Panc1 (cell line): ENCODE results near the gene GPHN. TPM values are rescaled to one million over a fixed set of nuclear protein-coding genes. Genes with fewer than 3 reads are reported as not detected.

Experiments
- ATAC-seq: fragments of 200-7000 bp; cut with Tn5 transposase; 2 replicates; pipeline ENCODE4 v1.9.1; 2020; ENCODE audit warnings: mild to moderate bottlenecking, moderate library complexity
- BruUV-seq: library from RNA; stranded (reverse); fragments of 400-500 nt; replicated peaks from 2 replicates; lab custom pipeline; 2021; lab: Mats Ljungman, UMichigan
- CTCF ChIA-PET: fragments of 300-600 bp; sonication (Branson Sonifier 250); formaldehyde crosslinking; loops from one replicate; lab custom pipeline; 2022; ENCODE audit warnings: antibody characterized with exemption; lab: Charles Lee
- POLR2A ChIA-PET: fragments of 300-600 bp; sonication (Branson Sonifier 250); formaldehyde crosslinking; loops from one replicate; lab custom pipeline; 2022; ENCODE audit warnings: antibody characterized with exemption; lab: Charles Lee
- DNase-seq: peaks from one replicate; pipeline ENCODE4 v3.0.0-alpha.2; 2010; ENCODE audit warnings: low read depth, low spot score
- H3K27ac ChIP-seq: 2 replicates; pipeline ENCODE4 v1.5.1; 2011; ENCODE audit warnings: mild to moderate bottlenecking, low read length, inconsistent platforms
- H3K27me3 ChIP-seq: fragments of 200-500 bp; sonication (Bioruptor generic); 2 replicates; pipeline ENCODE4 v1.6.0; 2014; ENCODE audit warnings: low read length, inconsistent platforms; ENCODE audit not compliant: control insufficient read depth, insufficient read depth
- H3K36me3 ChIP-seq: fragments of 200-500 bp; sonication (Bioruptor generic); 2 replicates; pipeline ENCODE4 v1.5.1; 2014; ENCODE audit warnings: inconsistent platforms, mild to moderate bottlenecking, low read length, moderate library complexity; ENCODE audit not compliant: control insufficient read depth, insufficient read depth
- H3K4me1 ChIP-seq: 2 replicates; pipeline ENCODE4 v1.5.1; 2011; ENCODE audit warnings: inconsistent platforms, mild to moderate bottlenecking, low read length, moderate library complexity; ENCODE audit not compliant: control insufficient read depth, insufficient read depth
- H3K4me3 ChIP-seq, 2 experiments: 2 replicates each; pipeline ENCODE4 v1.5.1; 2011 to 2012; ENCODE audit warnings: low read depth in 2 of 2, low read length in 2 of 2, mild to moderate bottlenecking in 2 of 2, inconsistent platforms in 1 of 2, moderate library complexity in 1 of 2
- H3K9me3 ChIP-seq: fragments of 200-500 bp; sonication (Bioruptor generic); 2 replicates; pipeline ENCODE4 v1.5.1; 2014; ENCODE audit warnings: low read depth, mild to moderate bottlenecking, inconsistent platforms, low read length, moderate library complexity; ENCODE audit not compliant: control insufficient read depth, insufficient read depth
- CTCF ChIP-seq: fragments of 450-650 bp; IDR thresholded peaks from 2 replicates; pipeline ENCODE4 v1.5.1; 2017; ENCODE audit warnings: mild to moderate bottlenecking
- POLR2AphosphoS5 ChIP-seq: IDR thresholded peaks from 2 replicates; pipeline ENCODE4 v1.6.1; 2012; ENCODE audit warnings: mild to moderate bottlenecking, low read depth, low read length, moderate library complexity
- REST ChIP-seq, 2 experiments: IDR thresholded peaks; 2 replicates each; pipeline ENCODE4 v1.6.1; 2011 to 2012; ENCODE audit warnings: low read depth in 2 of 2, control low read depth in 1 of 2, low read length in 1 of 2, mild to moderate bottlenecking in 1 of 2, moderate library complexity in 1 of 2; ENCODE audit not compliant: insufficient read depth in 1 of 2
- SIN3A ChIP-seq: IDR thresholded peaks from 2 replicates; pipeline ENCODE4 v1.6.1; 2012; ENCODE audit warnings: low read depth, mild to moderate bottlenecking, low read length, moderate library complexity, borderline replicate concordance; ENCODE audit not compliant: insufficient read depth
- TCF7L2 ChIP-seq: IDR thresholded peaks from 2 replicates; pipeline ENCODE4 v1.6.1; 2011; ENCODE audit warnings: mild to moderate bottlenecking, low read depth, low read length, inconsistent platforms
- in situ Hi-C: cut with HindIII; loops from 2 replicates; pipeline ENCODE4 v1.10.0; 2016; ENCODE audit warnings: low sequenced_read_pairs, low pct_unique_long_range_greater_than_20kb
- intact Hi-C: fragments of 100-400 bp; cut with micrococcal nuclease; formaldehyde crosslinking; loops from one replicate; pipeline ENCODE4 v1.10.0; 2022; ENCODE audit not compliant: unreplicated experiment
- total RNA-seq: library from RNA; stranded (reverse); gene quantifications from one replicate; pipeline ENCODE4 v1.2.1, GENCODE V29; 2021; ENCODE audit not compliant: unreplicated experiment

GPHN gene
- total RNA-seq, 1 experiment from 2014 or later, result 26.6 TPM

GRCh38 chr14:66758031-66758613 is 250.2 kb downstream of the GPHN start:
- no peak overlapping the region for H3K27ac ChIP-seq
- ChIA-PET POLR2A (no interaction called here), CTCF (no interaction called here)
- no peak for TF ChIP-seq POLR2AphosphoS5
- TF ChIP-seq SIN3A, result no peak
- TF ChIP-seq CTCF, result peak; percentile 37
- TF ChIP-seq TCF7L2, result no peak
- intact Hi-C loops (no loop called here), in situ Hi-C loops (no loop called here)
- no peaks in the 10 kb centered on the region for H3K36me3 ChIP-seq
- no peak for DNase-seq
- H3K27me3 ChIP-seq, result no peaks in the 10 kb centered on the region
- no peak overlapping the region for H3K4me3 ChIP-seq
- ATAC-seq, result no peak
- no peaks in the 10 kb centered on the region for H3K4me1 ChIP-seq
- no peaks in the 10 kb centered on the region for H3K9me3 ChIP-seq
- BruUV-seq, result no TSS peak

DNA sequence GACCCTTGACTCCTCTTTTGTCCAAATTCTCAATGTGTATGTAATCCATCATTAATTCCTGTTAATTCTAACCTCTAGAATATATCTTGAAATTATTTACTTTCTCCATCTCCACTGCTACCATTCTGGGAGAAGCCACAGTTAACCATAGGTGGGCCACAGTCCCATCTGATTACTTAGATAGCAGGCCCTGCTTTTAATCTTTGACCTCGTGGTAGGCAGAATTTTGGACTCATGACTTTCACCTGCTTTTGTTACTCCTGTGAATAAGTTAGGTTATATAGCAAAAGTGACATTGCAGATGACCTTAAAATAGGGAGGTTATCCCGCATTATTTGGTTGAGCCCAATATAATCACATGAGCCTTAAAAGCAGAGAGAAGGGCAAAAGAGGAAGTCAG is 264.2 kb downstream of the GPHN start:
- ATAC-seq, result no peak
- Histone ChIP-seq H3K4me1 (no peaks in the 10 kb centered on the region), H3K36me3 (no peaks in the 10 kb centered on the region), H3K27ac (no peak overlapping the region), H3K27me3 (no peaks in the 10 kb centered on the region), H3K4me3 (no peak overlapping the region), H3K9me3 (no peaks in the 10 kb centered on the region)
- no TSS peak for BruUV-seq
- POLR2A ChIA-PET, result no interaction called here
- CTCF ChIA-PET, result no interaction called here
- in situ Hi-C loops (no loop called here), intact Hi-C loops (no loop called here)
- TF ChIP-seq CTCF (no peak), REST (IDR thresholded peaks at IDR 0.05; ENCODE audit: insufficient read depth in 1 of 2, low read depth in 2 of 2, low read length in 1 of 2) (no peak), POLR2AphosphoS5 (no peak), SIN3A (no peak), TCF7L2 (no peak)
- DNase-seq, result no peak
